Fibroblast of mammary gland (primary cell): ENCODE data around the gene ENTPD2.

ENCODE experiments used
- DNase-seq: peaks from one replicate; pipeline ENCODE4 v3.0.0-alpha.2; 2010; ENCODE audit warnings: low read depth
- H3K4me3 ChIP-seq: 2 replicates; pipeline ENCODE4 v1.5.1; 2011; ENCODE audit warnings: low read depth, mild to moderate bottlenecking, low read length, moderate library complexity; ENCODE audit not compliant: control insufficient read depth
- CTCF ChIP-seq: conservative IDR thresholded peaks from 2 replicates; pipeline ENCODE4 v1.5.1; 2011; ENCODE audit warnings: low read depth, low read length, inconsistent platforms; ENCODE audit not compliant: control insufficient read depth, insufficient read depth

The ENTPD2 gene

DNA sequence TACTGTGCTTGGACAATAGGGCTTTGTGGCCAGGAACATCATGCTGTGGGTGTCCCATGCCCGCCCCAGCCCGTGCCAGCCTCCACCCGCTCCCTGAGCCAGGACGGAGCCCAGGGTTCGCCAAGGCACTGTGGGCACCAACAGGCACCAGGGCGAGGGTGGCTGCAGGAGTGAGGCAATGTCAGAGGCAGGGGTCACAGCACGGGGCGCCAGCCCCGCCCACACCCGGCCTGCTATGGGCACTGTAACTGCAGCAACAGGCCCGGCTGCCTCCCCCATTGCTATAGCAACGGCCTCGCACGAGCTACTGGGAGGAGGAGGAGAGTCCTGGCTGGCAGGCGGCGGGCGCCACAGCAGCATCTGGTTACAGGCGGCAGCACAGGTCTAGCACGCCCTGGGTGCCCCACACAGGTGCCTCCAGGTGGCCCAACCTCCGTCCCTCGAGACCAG, 28.3 kb downstream of the ENTPD2 start:
- no peak overlapping the region for H3K4me3 ChIP-seq
- DNase-seq: no peak

DNA sequence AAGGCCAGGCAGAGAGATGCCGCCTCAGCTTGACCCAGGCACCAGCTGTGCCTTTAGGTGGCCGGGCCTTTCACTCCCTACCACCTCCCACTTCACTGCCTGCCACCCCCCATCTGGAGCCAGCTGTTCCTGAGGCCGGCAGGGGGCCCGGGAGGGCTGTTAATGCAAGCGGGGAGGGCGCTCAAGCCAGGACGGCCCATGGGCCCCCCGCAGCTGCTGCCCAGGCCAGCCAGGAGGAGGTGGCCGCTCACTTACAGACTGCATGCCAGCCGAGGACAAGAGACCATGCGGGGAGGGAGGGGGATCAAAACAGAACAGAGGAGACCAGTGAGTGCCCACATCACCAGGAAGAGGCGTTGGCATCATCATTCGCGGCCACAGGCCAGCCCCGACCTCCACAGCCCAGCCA, 30.3 kb downstream of the ENTPD2 start:
- TF ChIP-seq CTCF: no peak

More for the DNA sequence above, 28.3 kb downstream of the ENTPD2 start:
- TF ChIP-seq CTCF: no peak

DNA sequence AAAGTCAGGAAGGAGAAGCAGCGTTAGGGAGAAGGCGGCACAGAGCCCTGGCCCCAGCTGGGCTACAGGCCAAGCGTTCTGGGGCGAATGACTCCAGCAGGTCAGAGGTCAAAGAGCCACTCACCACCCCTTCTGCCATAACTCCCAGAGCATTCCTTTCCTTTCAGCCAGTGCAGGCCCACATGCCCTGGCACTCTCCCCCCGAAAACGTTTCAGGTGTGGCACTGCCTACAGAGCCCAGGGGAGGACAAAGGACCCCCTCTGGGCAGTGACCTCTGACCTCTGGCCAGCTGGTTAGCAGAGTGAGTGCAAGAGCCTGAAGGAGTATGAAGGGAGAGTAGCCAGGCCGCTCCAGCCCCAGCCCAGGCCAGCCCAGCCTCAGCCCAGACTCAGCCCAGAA, 30.7 kb downstream of the ENTPD2 start:
- DNase-seq: no peak
- H3K4me3 ChIP-seq: no peak overlapping the region
- TF ChIP-seq CTCF: no peak

More for the DNA sequence above, 30.3 kb downstream of the ENTPD2 start:
- no peak for DNase-seq
- no peak overlapping the region for H3K4me3 ChIP-seq

DNA sequence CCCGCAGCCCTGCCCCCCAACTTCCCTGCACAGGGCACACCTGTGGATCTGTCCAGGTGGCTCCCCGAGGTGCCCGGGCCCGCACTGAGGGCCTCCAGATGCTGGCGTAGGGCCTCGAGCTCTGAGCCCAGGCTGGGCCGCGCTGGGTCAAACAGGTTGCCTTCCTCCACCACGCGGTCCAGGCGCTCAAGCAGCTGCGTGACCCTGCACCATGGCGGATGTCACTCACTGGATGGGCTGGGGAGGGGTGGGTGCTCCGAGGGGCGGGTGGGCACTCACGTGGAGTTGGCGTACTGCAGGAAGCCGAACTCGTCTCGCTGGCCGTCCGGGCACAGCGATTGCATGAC, 31.2 kb downstream of the ENTPD2 start:
- DNase-seq: no peak
- TF ChIP-seq CTCF: no peak
- no peak overlapping the region for H3K4me3 ChIP-seq

GRCh38 chr9:137021979-137022661, 31.7 kb downstream of the ENTPD2 start:
- H3K4me3 ChIP-seq: no peak overlapping the region
- peak; percentile 86 for DNase-seq
- no peak for TF ChIP-seq CTCF

- TF ChIP-seq CTCF: no peak
- no peak for DNase-seq
- no peak overlapping the region for H3K4me3 ChIP-seq
Observed at GRCh38 chr9:137021568-137021978, 32.3 kb downstream of the ENTPD2 start.
